Vagina (tissue), 2 donors: ENCODE results near the gene FBN3. TPM values are rescaled to one million over a fixed set of nuclear protein-coding genes. Genes with fewer than 3 reads are reported as not detected.

Experiments
- DNase-seq, 2 donors: peaks; one replicate each; pipeline ENCODE4 v3.0.0-alpha.2; 2017; ENCODE audit errors: extremely low spot score in 2 of 2
- H3K27ac ChIP-seq: fragments of 200-600 bp; sonication (generic); one replicate; pipeline ENCODE4 v1.5.1; 2019
- H3K27me3 ChIP-seq: fragments of 200-600 bp; sonication (generic); one replicate; pipeline ENCODE4 v1.5.1; 2019
- H3K36me3 ChIP-seq, 2 donors: fragments of 200-600 bp; sonication (generic); one replicate each; pipeline ENCODE4 v1.5.1; 2017 to 2019
- H3K4me1 ChIP-seq: fragments of 200-600 bp; sonication (generic); one replicate; pipeline ENCODE4 v1.5.1; 2019
- H3K4me3 ChIP-seq, 2 donors: fragments of 200-600 bp; sonication (generic); 1 replicate in 1 of 2; 2 replicates in 1 of 2; pipeline ENCODE4 v1.5.1; 2016 to 2019
- H3K9me3 ChIP-seq: fragments of 200-600 bp; sonication (generic); one replicate; pipeline ENCODE4 v1.5.1; 2019
- POLR2A ChIP-seq, 2 donors: fragments of 450-650 bp; IDR thresholded peaks; one replicate each; pipeline ENCODE4 v1.6.1; 2017; ENCODE audit warnings: antibody characterized with exemption in 2 of 2, mild to moderate bottlenecking in 2 of 2, moderate library complexity in 2 of 2
- POLR2AphosphoS5 ChIP-seq, 2 donors: sonication (generic); formaldehyde crosslinking; IDR thresholded peaks; one replicate each; pipeline ENCODE4 v1.9.0; 2017; ENCODE audit warnings: antibody characterized with exemption in 2 of 2, mild to moderate bottlenecking in 2 of 2, low read depth in 1 of 2; ENCODE audit not compliant: insufficient read depth in 1 of 2
- intact Hi-C: fragments of 100-400 bp; cut with DNase I; formaldehyde crosslinking; loops from one replicate; pipeline ENCODE4 v1.15.1; 2023
- total RNA-seq: library from RNA; depleted of rRNA; stranded (reverse); fragments of >200 nt; gene quantifications from one replicate; pipeline ENCODE4 v1.2.3, GENCODE V29; 2016
- TF ChIP-seq, protein P1 (sequence below), 3 experiments: fragments of 450-650 bp in 2 of 3; fragments of 200-600 bp in 1 of 3; sonication (generic) in 1 of 3; IDR thresholded peaks; one replicate each; pipeline ENCODE4 v1.5.1; 2017 to 2019; ENCODE audit warnings: antibody characterized with exemption in 3 of 3, mild to moderate bottlenecking in 2 of 3, moderate library complexity in 2 of 3

FBN3 gene
- total RNA-seq, 1 donor from 2014 or later, result not detected

- intact Hi-C loops, result no loop called here
- no peaks in the 10 kb centered on the region for H3K27me3 ChIP-seq
- no peak overlapping the region for H3K27ac ChIP-seq
- no peaks in the 10 kb centered on the region for H3K36me3 ChIP-seq
- no peak overlapping the region for H3K4me3 ChIP-seq
- DNase-seq, result no peak
- no peaks in the 10 kb centered on the region for H3K9me3 ChIP-seq
- TF ChIP-seq POLR2A (IDR thresholded peaks at IDR 0.05) (no peak), POLR2AphosphoS5 (IDR thresholded peaks at IDR 0.05; ENCODE audit: insufficient read depth in 1 of 2, low read depth in 1 of 2) (no peak)
- H3K4me1 ChIP-seq, result no peaks in the 10 kb centered on the region
These were observed 126.0 kb downstream of the FBN3 start for GRCh38 chr19:8023371-8023770.

DNA sequence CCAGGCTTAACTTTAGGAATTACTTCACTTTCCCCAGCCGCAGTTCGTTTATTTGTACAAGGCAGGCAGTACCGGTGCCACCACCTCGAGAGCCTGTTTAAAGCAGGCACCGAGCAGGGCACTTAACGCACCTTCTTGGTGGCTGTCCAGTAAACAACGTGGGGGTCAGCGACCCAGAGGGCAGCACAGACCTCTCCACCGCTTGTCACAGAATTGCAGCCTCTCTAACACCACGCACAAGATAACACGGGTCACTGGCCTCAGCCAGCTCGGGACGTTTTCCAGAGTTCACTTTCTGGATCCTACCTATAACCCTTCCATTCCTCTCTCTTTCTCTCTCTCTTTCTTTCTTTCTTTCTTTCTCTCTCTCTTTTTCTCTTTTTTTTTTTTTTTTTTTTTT is 127.1 kb downstream of the FBN3 start:
- TF ChIP-seq POLR2A (IDR thresholded peaks at IDR 0.05), result no peak
- TF ChIP-seq POLR2AphosphoS5 (IDR thresholded peaks at IDR 0.05; ENCODE audit: insufficient read depth in 1 of 2, low read depth in 1 of 2), result no peak
- TF ChIP-seq, protein P1, sequence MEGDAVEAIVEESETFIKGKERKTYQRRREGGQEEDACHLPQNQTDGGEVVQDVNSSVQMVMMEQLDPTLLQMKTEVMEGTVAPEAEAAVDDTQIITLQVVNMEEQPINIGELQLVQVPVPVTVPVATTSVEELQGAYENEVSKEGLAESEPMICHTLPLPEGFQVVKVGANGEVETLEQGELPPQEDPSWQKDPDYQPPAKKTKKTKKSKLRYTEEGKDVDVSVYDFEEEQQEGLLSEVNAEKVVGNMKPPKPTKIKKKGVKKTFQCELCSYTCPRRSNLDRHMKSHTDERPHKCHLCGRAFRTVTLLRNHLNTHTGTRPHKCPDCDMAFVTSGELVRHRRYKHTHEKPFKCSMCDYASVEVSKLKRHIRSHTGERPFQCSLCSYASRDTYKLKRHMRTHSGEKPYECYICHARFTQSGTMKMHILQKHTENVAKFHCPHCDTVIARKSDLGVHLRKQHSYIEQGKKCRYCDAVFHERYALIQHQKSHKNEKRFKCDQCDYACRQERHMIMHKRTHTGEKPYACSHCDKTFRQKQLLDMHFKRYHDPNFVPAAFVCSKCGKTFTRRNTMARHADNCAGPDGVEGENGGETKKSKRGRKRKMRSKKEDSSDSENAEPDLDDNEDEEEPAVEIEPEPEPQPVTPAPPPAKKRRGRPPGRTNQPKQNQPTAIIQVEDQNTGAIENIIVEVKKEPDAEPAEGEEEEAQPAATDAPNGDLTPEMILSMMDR (IDR thresholded peaks at IDR 0.05), result no peak
- Histone ChIP-seq H3K27me3 (no peaks in the 10 kb centered on the region), H3K4me3 (no peak overlapping the region), H3K9me3 (no peaks in the 10 kb centered on the region), H3K36me3 (no peaks in the 10 kb centered on the region), H3K4me1 (no peaks in the 10 kb centered on the region), H3K27ac (no peak overlapping the region)
- intact Hi-C loops, result no loop called here
- no peak for DNase-seq

DNA sequence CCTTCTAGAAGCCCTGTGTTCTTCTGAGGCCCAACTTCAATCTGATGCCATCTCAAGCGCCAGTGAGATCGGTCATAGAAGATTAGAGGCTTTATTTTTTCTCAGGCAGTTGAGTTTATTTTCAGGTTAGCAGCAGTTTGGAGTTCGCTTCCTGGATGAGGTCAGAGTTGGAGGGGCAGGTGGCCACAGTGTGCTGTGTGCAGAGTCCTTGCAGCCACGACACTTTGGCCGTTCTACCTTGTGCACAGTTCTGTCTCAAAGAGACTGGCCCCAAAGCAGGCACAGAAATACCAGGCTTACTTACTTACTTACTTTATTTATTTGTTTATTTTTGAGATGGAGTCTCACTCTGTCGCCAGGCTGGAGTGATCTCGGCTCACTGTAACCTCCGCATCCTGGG is 128.0 kb downstream of the FBN3 start:
- Histone ChIP-seq H3K4me1 (no peaks in the 10 kb centered on the region), H3K27me3 (no peaks in the 10 kb centered on the region), H3K9me3 (no peaks in the 10 kb centered on the region), H3K4me3 (no peak overlapping the region), H3K36me3 (no peaks in the 10 kb centered on the region), H3K27ac (no peak overlapping the region)
- DNase-seq, result no peak
- intact Hi-C loops, result no loop called here
- TF ChIP-seq POLR2A (IDR thresholded peaks at IDR 0.05), result no peak
- TF ChIP-seq POLR2AphosphoS5 (IDR thresholded peaks at IDR 0.05; ENCODE audit: insufficient read depth in 1 of 2, low read depth in 1 of 2), result no peak
- TF ChIP-seq, protein P1 (IDR thresholded peaks at IDR 0.05), result no peak

DNA sequence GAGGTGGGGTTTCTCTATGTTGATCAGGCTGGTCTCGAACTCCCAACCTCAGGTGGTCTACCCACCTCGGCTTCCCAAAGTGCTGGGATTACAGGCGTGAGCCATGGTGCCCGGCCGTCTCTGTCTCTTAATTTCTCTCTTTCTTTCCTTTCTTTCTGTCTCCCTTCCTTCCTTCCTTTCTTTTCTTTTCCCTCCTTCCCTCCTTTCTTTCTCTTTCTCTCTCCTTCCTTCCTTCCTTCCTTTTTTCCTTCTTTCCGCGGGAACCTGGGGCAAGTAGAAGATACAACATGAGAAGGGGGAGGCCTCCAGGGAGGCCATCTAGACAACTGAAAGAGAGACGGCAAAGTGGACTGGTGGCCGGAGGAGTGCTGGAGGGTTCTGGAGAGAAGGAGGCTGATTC is 128.7 kb downstream of the FBN3 start:
- no peaks in the 10 kb centered on the region for H3K9me3 ChIP-seq
- TF ChIP-seq POLR2A (IDR thresholded peaks at IDR 0.05) (no peak), POLR2AphosphoS5 (IDR thresholded peaks at IDR 0.05; ENCODE audit: insufficient read depth in 1 of 2, low read depth in 1 of 2) (no peak)
- TF ChIP-seq, protein P1 (IDR thresholded peaks at IDR 0.05), result no peak

DNA sequence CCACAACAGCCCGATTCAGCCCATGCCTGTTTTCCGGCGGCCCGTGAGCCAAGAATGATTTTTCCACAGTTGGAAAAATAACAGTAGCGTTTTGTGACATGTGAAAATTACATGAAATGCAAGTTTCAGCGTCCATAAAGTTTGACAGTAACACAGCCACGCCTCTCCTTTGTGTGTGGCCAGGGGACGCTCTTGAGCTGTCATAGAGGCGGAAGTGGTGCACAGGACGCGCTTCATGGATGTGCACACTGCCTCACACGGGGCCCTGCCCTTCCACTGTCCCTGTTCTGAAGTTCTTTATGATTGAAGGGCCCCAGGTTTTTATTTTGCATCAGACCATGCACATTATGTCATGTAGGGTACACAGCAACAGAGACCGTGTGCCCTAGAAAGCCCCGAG is 131.6 kb downstream of the FBN3 start:
- Histone ChIP-seq H3K27me3 (no peaks in the 10 kb centered on the region), H3K36me3 (no peaks in the 10 kb centered on the region), H3K4me1 (no peaks in the 10 kb centered on the region), H3K27ac (no peak overlapping the region), H3K4me3 (no peak overlapping the region), H3K9me3 (no peaks in the 10 kb centered on the region)
- no peak for TF ChIP-seq POLR2AphosphoS5 (IDR thresholded peaks at IDR 0.05; ENCODE audit: insufficient read depth in 1 of 2, low read depth in 1 of 2)
- TF ChIP-seq POLR2A (IDR thresholded peaks at IDR 0.05), result no peak
- TF ChIP-seq, protein P1 (IDR thresholded peaks at IDR 0.05), result no peak
- no peak for DNase-seq
- intact Hi-C loops, result no loop called here

More for the DNA sequence above, 128.7 kb downstream of the FBN3 start:
- H3K27me3 ChIP-seq, result no peaks in the 10 kb centered on the region
- DNase-seq, result no peak
- no peaks in the 10 kb centered on the region for H3K36me3 ChIP-seq
- H3K27ac ChIP-seq, result no peak overlapping the region
- intact Hi-C loops, result no loop called here
- no peak overlapping the region for H3K4me3 ChIP-seq
- no peaks in the 10 kb centered on the region for H3K4me1 ChIP-seq

Other genes starting within 250 kb of the FBN3 start
- 26.8 TPM for gene MAP2K7, start 245.7 kb downstream of the FBN3 start, total RNA-seq
- gene TGFBR3L, start 234.8 kb downstream of the FBN3 start, total RNA-seq, result 1.5 TPM
- gene SNAPC2, start 229.3 kb downstream of the FBN3 start, total RNA-seq, result 17.4 TPM
- gene CTXN1, start 223.5 kb downstream of the FBN3 start, total RNA-seq, result 14.2 TPM
- 76.1 TPM for gene TIMM44, start 205.9 kb downstream of the FBN3 start, total RNA-seq
- 40.5 TPM for gene ELAVL1, start 144.0 kb downstream of the FBN3 start, total RNA-seq
- not detected for gene CCL25, start 96.8 kb downstream of the FBN3 start, total RNA-seq
- gene CERS4, start 59.8 kb upstream of the FBN3 start, total RNA-seq, result 81.5 TPM
- 27.3 TPM for gene CD320, start 158.8 kb upstream of the FBN3 start, total RNA-seq
- 24.6 TPM for gene NDUFA7, start 171.8 kb upstream of the FBN3 start, total RNA-seq
- gene RPS28, start 171.9 kb upstream of the FBN3 start, total RNA-seq, result 516 TPM
- 20.9 TPM for gene KANK3, start 193.7 kb upstream of the FBN3 start, total RNA-seq
- gene ANGPTL4, start 214.6 kb upstream of the FBN3 start, total RNA-seq, result 92.8 TPM
- gene RAB11B, start 240.8 kb upstream of the FBN3 start, total RNA-seq, result 88.1 TPM